Activated CD8-positive, alpha-beta memory T cell treated with anti-CD3 and anti-CD28 coated beads, Interleukin-2, amount 50 U/mL, for 1 hour (primary cell): ENCODE results near the gene GCNT1.
"Not testable (repeated sequence)": the region's sequence is repeated elsewhere in the genome, so short reads cannot be mapped to it uniquely, and the experiment has no call there.

Experiments used
- DNase-seq: peaks from one replicate; pipeline ENCODE4 v3.0.0-alpha.2; 2020; ENCODE audit errors: extremely low read depth

GCNT1 gene

DNA sequence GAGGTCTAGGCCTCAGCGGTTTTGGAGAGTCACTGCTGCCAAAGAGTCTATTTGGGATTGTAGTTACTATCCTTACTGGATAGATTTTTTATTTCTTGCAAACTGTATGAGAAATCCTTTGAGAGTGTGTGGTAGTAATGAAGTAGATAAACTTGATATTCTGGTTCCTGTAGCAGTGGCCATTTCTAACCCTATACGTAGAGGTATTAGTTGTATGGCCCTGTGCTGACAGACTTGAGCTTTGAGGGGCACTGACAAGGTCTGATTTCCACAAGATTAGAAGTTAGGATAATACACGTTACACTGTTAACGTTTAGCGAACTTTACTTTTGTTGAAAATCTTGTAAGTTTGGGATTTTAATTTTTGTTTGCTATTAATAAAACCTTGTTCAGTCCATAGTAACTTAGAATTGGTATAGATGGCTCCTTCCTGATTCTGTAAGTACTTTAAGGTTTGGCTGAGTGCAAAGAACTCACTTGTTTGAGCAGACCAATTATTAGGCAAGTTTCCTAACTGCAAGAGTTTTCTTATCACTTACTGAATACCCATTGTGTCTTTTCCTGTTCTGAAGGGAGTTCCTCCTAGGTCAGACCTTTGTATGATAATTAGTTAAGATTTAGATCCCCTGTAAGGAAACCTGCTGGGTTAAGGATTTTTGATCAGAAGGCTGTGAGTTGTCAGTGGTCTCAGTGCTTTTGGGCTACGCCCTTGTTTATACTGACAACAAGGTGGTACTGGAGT is 31.4 kb downstream of the GCNT1 start:
- DNase-seq, result no peak

DNA sequence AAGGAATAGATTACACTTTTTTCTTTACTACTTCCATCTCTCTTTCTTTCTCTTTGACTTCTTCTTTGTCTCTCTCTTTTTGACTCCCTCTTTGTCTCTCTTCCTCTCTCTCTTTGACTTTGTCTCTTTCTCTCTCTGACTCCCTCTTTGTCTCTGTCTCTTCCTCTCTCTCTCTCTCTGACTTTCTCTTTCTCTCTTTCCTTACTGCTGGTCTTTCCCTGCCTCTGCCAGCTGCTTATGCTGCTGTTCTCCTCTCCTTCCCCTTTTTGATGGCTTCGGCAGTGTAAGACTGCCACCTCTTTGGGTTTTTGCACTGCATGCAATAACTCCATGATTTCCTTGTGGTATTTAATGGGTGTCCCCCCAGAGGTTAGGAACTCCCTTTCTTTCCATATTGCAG is 32.1 kb downstream of the GCNT1 start:
- DNase-seq, result not testable (repeated sequence)

DNA sequence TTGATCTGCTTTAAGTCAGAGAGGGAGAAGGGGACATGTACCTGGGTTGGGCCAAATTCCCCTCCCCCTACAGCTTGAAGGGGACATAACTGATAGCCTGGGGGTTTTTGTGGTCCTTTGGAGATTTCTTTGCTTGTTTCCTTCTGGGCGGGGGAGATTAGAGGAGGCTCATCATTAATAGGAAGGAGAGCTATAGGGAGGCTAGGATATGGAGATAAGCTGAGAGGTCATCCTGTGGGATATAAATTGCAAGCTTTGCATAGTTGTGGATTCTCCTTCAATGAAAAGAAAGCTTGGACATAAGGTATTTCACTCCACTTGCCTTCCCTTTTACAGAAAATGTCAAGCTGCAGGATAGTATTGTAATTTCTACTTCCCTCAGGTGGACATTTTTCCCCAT is 34.5 kb downstream of the GCNT1 start:
- not testable (repeated sequence) for DNase-seq

DNA sequence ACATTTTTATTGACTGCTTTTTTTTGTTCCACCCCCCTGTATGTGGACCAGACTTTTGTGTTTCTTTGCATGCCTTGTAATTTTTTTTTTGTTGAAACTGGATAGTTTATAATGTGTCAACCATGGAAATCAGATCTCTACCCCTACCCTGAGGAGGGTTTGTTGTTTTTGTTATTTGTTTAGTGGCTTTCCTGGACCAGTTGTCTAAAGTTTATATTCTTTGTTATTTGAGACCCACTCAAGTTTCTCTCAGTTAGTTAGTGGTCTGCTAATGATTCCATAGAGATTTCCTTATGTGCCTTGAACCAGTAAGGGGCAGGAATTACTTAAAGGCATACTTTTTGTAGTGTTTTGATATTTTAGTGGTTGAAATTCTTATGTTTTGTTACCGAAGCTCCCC is 41.1 kb downstream of the GCNT1 start:
- DNase-seq, result no peak

DNA sequence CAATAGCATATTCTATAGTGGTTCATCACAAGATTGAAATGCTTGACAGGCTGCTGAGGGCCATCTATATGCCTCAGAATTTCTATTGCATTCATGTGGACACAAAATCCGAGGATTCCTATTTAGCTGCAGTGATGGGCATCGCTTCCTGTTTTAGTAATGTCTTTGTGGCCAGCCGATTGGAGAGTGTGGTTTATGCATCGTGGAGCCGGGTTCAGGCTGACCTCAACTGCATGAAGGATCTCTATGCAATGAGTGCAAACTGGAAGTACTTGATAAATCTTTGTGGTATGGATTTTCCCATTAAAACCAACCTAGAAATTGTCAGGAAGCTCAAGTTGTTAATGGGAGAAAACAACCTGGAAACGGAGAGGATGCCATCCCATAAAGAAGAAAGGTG is 43.8 kb downstream of the GCNT1 start:
- no peak for DNase-seq

DNA sequence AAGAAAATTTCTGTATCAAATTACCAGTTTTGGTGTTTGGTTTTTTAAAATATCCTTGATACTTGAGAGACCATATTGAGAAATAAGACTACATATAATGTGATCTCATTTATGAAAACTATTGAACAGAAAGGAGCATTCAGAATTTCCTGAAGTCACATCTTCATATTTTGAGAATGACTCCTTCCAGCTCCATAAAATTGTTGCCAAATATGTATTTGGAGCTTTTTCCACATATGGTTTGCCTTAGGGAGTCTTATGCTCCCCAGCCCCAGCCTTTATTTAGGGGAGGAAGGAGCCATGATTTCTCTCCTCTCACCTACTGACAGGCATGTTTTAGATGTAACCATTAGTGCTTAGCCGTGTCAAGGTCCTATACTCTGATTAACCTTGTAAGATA is 51.1 kb downstream of the GCNT1 start:
- DNase-seq, result no peak

DNA sequence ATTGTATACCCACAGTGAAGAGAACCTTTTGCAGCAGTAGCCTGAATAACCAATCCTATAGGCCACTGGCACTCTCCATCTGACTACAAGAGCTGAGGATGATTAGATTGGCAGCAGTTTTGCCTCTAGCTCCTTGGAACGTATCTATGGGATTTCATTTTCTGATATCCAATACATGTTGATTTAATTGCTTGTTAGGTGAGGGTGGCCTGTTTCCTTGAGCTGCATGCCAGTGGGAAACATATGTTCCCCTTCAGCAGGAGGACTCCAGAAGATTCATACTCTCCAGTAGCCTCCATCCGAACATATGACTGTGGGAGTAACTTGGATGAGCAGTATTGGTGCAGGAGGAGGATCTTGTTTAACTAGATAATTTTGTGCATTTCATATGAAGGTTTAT is 51.5 kb downstream of the GCNT1 start:
- DNase-seq, result no peak

DNA sequence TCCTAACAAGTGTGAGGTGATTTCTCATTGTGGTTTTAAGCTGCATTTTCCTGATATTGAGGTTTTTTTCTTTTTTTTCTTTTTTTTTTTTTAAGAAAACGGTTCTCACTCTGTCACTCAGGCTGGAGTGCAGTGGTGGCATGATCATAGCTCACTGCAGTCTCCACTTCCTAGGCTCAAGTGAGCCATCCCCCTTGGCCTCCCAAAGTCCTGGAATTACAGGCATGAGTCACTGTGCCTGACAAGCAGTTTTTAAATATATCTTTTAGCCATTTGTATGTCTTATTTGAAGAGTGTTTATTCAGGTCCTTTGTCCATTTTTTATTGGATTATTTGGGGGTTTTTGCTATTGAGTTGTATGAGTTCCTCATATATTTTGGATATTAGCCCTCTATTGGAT is 53.8 kb downstream of the GCNT1 start:
- no peak for DNase-seq

DNA sequence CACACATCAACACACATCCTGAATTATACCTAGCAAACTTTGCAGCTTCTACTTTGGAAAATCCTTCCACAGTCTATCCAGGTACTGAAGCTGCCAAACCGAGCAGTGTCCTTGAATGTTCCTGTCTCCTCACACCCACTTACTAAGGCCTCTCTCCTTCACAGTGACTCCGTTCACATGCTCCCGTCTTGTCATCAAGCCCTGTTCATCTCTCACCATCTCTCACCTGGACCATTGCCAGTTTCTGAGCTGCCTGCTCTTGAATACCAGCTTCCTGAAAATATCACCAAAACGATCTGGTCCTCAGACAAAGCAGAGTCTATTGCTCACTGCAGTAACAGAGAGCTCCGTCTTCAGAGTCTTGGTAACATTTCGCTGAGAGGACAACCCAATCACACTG is 57.4 kb downstream of the GCNT1 start:
- DNase-seq, result no peak

DNA sequence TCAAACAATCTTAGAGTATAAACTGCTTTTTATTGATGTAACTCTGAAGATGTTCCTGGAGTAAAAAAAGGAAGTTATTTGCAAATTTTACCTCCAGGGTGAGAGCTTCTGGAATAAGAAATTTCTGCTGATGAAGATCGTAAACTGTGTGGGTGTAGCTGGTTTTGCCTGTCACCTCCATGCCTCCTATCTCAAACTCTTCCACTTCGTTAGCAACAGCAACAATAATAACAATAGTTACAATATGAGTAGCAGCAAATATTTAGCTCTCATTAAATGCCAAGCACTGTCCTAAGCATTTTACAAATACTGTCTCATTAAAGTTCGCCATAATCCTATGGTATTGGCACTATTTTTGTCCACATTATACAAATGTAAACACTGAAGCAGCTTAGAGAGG is 57.9 kb downstream of the GCNT1 start:
- DNase-seq, result no peak

DNA sequence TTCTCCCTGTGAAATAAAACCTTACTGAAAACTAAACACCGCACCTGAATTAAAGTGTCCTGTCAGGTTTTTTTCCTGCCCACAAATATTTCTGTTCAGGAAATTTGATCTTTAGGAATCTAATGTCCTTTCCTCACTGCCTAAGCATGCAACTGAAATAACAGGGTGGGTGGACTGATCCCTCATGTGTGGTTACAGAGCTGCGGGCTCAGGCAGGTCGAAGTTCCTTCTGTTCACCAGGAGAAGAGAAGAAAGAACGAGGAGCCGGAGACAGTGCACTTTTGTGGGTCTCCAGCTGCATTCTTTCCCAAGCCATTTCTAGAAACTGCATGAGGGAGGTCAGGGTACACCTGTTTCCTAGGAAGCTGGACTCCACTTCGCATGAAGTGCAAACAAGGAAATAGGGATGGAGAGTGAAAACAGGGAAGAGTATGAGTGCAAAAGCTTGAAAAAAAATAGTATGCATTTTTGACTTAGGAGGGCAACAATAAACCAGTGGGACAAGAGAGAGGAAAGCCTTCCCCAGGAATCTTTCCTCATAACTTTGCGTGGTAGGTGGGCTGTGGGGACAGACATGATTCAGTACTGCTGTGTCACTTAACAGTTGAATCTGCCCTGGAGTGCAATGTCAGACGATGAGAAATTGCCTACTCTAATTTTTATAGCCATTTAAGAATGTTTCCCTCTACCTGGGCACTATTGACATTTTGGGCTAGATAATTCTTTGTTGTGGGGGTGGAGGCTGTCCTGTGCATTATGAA is 60.3 kb downstream of the GCNT1 start:
- DNase-seq, result no peak

DNA sequence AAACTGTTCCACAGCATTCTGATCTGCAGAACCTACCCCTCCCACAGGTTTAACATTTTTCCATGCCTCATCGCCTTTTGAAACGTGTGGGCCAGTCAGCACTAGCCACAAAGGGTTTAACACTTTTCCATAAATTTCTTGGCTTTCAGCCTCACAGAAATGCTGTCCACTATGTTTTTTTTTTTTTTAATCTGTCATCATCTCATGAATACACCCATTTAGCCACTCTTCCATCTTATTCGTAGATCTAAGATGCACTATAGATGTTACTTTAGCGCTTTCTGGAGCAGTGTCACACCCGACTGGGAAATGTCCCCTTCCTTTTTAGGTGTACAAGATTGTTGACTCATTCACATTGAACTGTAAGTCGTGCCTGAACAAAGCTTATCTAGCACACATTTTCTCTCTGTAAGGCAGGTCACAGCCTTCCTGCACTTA is 62.3 kb downstream of the GCNT1 start:
- DNase-seq, result no peak

DNA sequence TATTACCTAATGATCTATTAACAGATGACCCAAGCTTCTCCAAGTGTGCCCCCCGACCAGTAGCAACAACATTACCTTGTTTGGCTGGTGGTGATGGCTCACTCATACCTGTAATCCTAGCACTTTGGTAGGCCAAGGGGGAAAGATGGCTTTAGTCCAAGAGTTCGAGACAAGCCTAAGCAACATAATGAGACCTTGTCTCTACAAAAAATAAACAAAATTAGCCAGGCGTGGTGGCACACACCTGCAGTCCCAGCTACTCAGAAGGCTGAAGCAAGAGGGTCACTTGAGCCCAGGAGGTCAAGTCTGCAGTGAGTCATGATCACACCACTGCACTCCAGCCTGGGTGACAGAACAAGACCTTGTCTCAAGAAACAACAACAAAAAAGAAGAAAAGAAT is 62.9 kb downstream of the GCNT1 start:
- no peak for DNase-seq

DNA sequence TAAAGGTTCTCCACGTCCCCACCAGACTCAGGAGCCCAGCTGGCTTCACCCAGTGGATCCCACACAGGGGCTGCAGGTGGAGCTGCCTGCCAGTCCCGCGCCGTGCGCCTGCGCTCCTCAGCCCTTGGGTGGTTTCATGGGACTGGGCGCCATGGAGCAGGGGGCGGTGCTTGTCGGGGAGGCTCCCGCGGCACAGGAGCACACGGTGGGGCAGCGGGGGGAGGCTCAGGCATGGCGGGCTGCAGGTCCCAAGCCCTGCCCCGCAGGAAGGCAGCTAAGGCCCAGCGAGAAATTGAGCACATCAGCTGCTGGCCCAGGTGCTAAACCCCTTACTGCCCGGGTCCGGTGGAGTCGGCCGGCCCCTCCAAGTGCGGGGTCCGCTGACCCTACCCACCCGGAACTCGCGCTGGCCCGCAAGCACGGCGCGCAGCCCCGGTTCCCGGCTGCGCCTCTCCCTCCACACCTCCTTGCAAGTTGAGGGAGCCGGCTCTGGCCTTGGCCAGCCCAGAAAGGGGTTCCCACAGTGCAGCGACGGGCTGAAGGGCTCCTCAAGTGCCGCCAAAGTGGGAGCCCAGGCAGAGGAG is 64.7 kb downstream of the GCNT1 start:
- DNase-seq, result not testable (repeated sequence)

DNA sequence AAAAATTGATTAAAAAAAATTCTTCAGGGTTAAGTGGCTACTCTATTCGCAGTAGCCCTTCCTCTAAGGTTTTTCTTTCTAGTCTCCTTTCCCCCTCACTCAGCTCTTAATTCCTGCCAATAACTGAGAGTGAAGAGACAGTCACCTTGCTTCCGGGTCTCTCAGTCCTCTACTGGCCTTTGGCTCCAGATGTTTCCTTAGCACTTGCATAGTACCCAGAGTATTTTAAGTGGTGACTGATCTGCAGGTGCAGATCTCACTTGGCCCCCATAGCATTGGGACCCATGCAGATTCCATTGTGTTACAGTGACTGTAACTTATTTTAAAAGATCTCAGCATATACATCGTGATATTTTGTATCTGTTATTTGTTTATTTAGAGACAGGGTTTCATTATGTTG is 66.2 kb downstream of the GCNT1 start:
- DNase-seq, result no peak

DNA sequence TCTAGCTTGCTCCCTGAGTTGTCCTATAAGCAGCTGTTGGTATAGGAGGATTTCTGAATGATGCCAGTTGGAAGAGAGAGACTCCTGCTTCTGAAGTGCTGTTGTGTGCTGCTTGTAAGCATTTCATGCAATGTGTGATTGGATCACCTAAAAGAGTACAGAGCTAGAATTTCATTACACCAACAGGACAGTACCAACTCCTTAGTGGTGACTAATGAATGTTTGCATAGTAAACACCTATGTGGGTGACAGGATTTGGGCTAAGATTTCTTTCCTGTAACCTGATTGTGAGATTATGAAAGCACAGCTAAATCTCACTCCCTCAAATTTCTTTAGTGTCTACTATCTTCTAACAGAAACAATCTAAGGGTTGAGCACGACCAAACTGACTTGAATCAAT is 67.0 kb downstream of the GCNT1 start:
- no peak for DNase-seq

DNA sequence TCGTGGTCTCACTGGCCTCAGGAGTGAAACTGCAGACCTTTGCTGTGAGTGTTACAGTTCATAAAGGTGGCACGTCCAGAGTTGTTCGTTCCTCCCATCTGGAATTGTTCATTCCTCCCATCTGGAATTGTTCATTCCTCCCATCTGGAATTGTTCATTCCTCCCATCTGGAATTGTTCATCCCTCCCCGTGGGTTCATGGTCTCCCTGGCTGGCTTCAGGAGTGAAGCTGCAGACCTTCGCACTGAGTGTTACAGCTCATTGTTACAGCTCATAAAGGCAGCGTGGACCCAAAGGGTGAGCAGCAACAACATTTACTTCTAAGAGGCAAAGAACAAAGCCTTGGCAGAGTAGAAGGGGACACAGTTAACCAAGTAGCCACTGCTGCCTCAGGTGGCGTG is 69.1 kb downstream of the GCNT1 start:
- no peak for DNase-seq

DNA sequence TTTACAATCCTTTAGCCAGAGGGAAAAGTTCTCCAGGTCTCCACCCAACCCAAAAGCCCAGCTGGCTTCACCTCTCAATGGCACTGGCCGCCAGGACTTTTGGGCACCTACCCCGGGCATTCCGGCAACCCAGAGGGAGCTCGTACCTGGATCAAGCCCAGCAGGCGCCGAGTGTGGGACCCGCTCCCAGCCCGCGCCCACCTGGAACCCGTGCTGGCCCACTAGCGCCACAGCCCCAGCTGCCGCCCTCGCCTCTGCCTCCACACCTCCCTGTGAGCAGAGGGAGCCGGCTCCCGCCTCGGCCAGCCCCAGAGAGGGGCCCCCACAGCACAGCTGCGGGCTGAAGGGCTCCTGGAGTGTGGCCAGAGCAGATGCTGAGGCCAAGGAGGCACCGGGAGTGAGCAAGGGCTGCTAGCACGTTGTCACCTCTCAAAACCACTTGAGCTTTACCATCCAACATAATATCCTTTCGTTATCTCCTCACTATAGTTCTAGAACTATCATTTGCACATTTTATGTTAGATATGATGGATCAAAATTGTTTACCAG is 69.7 kb downstream of the GCNT1 start:
- DNase-seq, result no peak

DNA sequence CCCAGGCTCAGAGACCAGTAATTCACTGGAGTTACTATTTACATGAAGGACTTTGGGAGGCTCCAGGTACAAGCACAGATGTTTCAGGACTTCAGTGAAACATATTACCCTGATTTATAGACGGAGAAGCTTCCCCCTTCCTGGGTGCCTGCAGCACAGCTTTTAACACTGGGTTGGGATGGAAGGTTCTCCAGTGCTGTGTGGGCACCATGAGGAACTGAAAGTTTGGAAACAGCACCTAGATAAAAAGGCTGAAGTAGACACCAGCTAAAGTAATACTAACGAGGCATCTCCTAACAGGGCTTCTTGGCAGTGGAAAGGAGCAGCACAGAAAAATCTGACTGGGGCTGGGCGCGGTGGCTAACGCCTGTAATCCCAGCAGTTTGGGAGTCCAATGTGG is 70.7 kb downstream of the GCNT1 start:
- DNase-seq, result no peak

DNA sequence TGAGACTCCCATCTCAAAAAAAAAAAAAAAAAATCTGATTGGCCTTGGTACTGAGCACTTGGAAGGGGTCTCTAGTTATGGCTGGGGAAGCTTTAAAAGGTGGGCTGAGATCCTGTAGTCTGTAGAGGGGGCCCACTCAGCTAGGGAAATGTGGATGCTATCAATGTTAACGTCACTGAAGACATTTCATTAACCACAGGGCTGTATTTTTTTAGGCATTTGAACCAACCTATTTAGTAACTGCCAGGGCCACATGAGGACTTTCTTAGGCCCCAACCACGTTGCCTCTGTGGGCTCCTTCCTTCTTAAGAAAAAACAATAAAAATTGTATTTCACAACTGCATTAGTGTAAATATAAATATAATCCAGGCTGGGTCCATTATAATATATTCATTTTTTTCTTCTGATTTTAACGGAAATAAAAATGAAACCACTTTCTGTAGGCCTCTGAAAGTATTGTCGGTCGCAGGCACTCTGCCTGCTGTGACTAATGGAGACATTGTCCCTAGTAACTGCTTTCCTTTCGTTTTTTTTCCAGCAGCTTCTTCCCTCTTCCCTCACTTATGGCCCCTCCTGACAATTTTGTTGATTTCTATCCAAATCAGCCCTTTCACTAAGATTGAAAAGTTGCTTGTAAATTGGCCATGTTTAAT is 71.6 kb downstream of the GCNT1 start:
- DNase-seq, result no peak

DNA sequence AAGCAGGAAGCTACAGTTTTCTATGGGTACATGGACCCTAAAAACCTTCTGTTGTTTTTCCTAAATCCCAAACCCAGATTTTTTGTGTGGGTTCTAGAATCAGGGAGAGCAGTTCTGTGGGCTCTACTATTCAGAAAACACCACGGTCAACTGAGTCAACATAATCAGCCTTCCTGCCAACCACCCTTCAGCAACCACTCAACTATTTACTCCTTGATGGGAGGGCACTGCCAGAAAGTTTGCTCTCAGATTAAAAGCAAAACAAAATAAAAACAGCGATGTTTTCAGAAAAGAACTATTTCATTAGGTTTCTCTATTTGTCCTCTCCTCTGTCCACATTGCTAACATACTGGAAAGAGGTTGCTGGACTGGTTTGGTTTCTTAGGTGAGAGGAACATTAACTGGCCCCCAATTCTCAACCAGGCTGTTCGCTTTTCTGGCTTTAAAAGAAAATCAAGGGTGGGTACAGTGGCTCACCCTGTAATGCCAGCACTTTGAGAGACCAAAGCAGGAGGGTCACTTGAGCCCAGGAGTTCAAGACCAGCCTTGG is 72.3 kb downstream of the GCNT1 start:
- no peak for DNase-seq

DNA sequence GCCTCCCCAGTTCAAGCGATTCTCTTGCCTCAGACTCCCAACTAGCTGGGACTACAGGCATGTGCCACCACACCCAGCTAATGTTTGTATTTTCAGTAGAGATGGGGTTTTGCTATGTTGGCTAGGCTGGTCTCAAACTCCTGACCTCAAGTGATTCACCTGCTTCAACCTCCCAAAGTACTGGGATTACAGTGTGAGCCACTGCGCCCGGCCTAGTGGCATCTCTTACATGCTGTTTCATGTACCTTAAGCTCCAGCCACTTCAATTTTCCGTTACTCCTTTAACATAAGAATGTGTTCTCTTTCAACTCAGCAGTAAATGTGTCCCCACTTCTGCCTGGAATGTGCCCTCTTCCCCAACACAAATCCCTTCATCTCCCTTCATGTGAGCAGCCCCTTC is 73.9 kb downstream of the GCNT1 start:
- not testable (repeated sequence) for DNase-seq
